ENCODE results near the gene KRAS. TPM values are rescaled to one million over a fixed set of nuclear protein-coding genes. Genes with fewer than 3 reads are reported as not detected.

The KRAS gene
- total and polyA plus RNA-seq, 2 of the 13 experiments (the other 11 are each of a cell fraction or from before 2014, with no cell fraction given) = 6.5 to 9.8 TPM

DNA sequence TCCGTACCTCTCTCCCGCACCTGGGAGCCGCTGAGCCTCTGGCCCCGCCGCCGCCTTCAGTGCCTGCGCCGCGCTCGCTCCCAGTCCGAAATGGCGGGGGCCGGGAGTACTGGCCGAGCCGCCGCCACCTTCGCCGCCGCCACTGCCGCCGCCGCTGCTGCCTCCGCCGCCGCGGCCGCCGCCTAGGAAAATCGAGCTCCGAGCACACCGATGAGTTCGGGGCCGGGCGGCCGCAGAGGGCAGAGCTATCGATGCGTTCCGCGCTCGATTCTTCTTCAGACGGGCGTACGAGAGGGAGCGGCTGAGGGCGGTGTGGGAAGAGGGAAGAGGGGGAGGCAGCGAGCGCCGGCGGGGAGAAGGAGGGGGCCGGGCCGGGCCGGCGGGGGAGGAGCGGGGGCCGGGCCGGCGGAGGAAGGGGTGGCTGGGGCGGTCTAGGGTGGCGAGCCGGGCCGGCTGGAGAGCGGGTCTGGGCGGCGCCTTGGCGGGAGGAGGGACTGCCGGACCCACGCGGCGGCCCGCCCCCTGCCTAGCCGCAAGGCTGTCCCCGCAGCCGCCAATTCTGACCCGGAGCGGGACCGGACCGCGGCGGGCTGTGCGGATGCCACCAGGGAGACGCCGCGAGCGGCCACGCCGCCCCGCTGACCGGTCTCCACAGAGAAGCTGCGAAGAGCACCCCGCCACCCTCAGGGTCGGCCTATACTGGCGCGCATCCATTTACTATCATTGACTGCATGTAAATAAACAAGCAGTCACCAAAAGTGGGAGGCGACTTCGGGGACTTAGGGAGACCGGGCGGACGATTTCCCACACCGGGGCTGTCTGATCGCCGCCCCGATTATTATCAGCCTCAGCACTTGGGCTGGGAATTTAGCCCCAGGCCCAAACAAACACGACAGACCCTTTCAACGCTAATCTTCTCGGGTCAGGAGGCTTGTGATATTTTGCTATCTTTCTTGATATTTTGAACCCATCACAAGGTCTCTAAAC, at the start of gene KRAS (continued):
- TF ChIP-seq TOE1 (CRISPR knock-in tag; IDR thresholded peaks at IDR 0.05) (0 out of 2 replicates have a peak, but pooled peaks have one; percentile 30), U2AF2 (IDR thresholded peaks at IDR 0.05; ENCODE audit: low read depth, low read length) (no peak), ZBTB7A (CRISPR knock-in tag; IDR thresholded peaks at IDR 0.05) (no peak), SIX4 (CRISPR knock-in tag; IDR thresholded peaks at IDR 0.05) (no peak), ARNT (IDR thresholded peaks at IDR 0.05) (no peak), KDM6A (CRISPR knock-in tag; IDR thresholded peaks at IDR 0.05; ENCODE audit: low read depth) (no peak), GATA4 (IDR thresholded peaks at IDR 0.05; ENCODE audit: borderline replicate concordance, low read depth) (no peak), ZNF256 (CRISPR knock-in tag; conservative IDR thresholded peaks at IDR 0.05) (no peak), ZKSCAN8 (CRISPR knock-in tag; IDR thresholded peaks at IDR 0.05; ENCODE audit: borderline replicate concordance) (0 out of 2 replicates have a peak, but pooled peaks have one; percentile 32), RFXANK (CRISPR knock-in tag; IDR thresholded peaks at IDR 0.05) (no peak), KMT2B (CRISPR knock-in tag; IDR thresholded peaks at IDR 0.05) (peak; percentile 93), ZNF160 (CRISPR knock-in tag; IDR thresholded peaks at IDR 0.05) (no peak), ZNF33A (CRISPR knock-in tag; IDR thresholded peaks at IDR 0.05; ENCODE audit: borderline replicate concordance) (no peak), HNRNPL (IDR thresholded peaks at IDR 0.05; ENCODE audit: low read depth, low read length) (no peak), ZBTB7B (CRISPR knock-in tag; IDR thresholded peaks at IDR 0.05) (0 out of 2 replicates have a peak, but pooled peaks have one; percentile 7), SNRNP70 (IDR thresholded peaks at IDR 0.05; ENCODE audit: low read depth, low read length) (no peak), ZNF543 (CRISPR knock-in tag; IDR thresholded peaks at IDR 0.05) (no peak), ZNF234 (CRISPR knock-in tag; conservative IDR thresholded peaks at IDR 0.05) (no peak), NFYB (CRISPR knock-in tag; IDR thresholded peaks at IDR 0.05) (no peak), ZNF615 (CRISPR knock-in tag; IDR thresholded peaks at IDR 0.05; ENCODE audit: borderline replicate concordance) (no peak), ERF (CRISPR knock-in tag; IDR thresholded peaks at IDR 0.05) (no peak)
- TF ChIP-seq, protein P1, sequence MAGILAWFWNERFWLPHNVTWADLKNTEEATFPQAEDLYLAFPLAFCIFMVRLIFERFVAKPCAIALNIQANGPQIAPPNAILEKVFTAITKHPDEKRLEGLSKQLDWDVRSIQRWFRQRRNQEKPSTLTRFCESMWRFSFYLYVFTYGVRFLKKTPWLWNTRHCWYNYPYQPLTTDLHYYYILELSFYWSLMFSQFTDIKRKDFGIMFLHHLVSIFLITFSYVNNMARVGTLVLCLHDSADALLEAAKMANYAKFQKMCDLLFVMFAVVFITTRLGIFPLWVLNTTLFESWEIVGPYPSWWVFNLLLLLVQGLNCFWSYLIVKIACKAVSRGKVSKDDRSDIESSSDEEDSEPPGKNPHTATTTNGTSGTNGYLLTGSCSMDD (CRISPR knock-in tag; IDR thresholded peaks at IDR 0.05) = no peak
- TF ChIP-seq, protein P2, sequence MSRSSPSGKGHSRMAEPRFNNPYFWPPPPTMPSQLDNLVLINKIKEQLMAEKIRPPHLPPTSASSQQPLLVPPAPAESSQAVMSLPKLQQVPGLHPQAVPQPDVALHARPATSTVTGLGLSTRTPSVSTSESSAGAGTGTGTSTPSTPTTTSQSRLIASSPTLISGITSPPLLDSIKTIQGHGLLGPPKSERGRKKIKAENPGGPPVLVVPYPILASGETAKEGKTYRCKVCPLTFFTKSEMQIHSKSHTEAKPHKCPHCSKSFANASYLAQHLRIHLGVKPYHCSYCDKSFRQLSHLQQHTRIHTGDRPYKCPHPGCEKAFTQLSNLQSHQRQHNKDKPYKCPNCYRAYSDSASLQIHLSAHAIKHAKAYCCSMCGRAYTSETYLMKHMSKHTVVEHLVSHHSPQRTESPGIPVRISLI (CRISPR knock-in tag; IDR thresholded peaks at IDR 0.05; ENCODE audit: borderline replicate concordance) = no peak
- TF ChIP-seq, protein P3, sequence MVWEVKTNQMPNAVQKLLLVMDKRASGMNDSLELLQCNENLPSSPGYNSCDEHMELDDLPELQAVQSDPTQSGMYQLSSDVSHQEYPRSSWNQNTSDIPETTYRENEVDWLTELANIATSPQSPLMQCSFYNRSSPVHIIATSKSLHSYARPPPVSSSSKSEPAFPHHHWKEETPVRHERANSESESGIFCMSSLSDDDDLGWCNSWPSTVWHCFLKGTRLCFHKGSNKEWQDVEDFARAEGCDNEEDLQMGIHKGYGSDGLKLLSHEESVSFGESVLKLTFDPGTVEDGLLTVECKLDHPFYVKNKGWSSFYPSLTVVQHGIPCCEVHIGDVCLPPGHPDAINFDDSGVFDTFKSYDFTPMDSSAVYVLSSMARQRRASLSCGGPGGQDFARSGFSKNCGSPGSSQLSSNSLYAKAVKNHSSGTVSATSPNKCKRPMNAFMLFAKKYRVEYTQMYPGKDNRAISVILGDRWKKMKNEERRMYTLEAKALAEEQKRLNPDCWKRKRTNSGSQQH (CRISPR knock-in tag; IDR thresholded peaks at IDR 0.05; ENCODE audit: low read depth) = peak; percentile 57
- TF ChIP-seq, protein P4, sequence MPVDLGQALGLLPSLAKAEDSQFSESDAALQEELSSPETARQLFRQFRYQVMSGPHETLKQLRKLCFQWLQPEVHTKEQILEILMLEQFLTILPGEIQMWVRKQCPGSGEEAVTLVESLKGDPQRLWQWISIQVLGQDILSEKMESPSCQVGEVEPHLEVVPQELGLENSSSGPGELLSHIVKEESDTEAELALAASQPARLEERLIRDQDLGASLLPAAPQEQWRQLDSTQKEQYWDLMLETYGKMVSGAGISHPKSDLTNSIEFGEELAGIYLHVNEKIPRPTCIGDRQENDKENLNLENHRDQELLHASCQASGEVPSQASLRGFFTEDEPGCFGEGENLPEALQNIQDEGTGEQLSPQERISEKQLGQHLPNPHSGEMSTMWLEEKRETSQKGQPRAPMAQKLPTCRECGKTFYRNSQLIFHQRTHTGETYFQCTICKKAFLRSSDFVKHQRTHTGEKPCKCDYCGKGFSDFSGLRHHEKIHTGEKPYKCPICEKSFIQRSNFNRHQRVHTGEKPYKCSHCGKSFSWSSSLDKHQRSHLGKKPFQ (CRISPR knock-in tag; IDR thresholded peaks at IDR 0.05; ENCODE audit: insufficient replicate concordance) = no peak
